Activated CD8-positive, alpha-beta memory T cell treated with anti-CD3 and anti-CD28 coated beads, Interleukin-2, amount 50 U/mL, for 24 hours (primary cell): ENCODE results near the gene KCNK3.

Experiments
- DNase-seq: peaks from one replicate; pipeline ENCODE4 v3.0.0-alpha.2; 2020; ENCODE audit errors: extremely low read depth

Gene KCNK3

GRCh38 chr2:26712486-26713465 lies 20.3 kb downstream of the KCNK3 start:
- DNase-seq = no peak

- no peak for DNase-seq
Observed at GRCh38 chr2:26715528-26716270, 23.2 kb downstream of the KCNK3 start.

GRCh38 chr2:26716340-26716739 lies 23.8 kb downstream of the KCNK3 start:
- no peak for DNase-seq

- no peak for DNase-seq
Observed at GRCh38 chr2:26716769-26717168, 24.2 kb downstream of the KCNK3 start.

GRCh38 chr2:26717362-26717761 lies 24.8 kb downstream of the KCNK3 start:
- DNase-seq = no peak

- DNase-seq = no peak
Observed at GRCh38 chr2:26718949-26719686, 26.6 kb downstream of the KCNK3 start.

- DNase-seq = no peak
Observed at GRCh38 chr2:26720322-26721114, 28.0 kb downstream of the KCNK3 start.

GRCh38 chr2:26721115-26722032 lies 28.9 kb downstream of the KCNK3 start:
- DNase-seq = no peak

- no peak for DNase-seq
Observed at GRCh38 chr2:26722328-26722727, 29.8 kb downstream of the KCNK3 start.

- no peak for DNase-seq
Observed at GRCh38 chr2:26722911-26723310, 30.4 kb downstream of the KCNK3 start.

GRCh38 chr2:26723475-26723874 lies 31.0 kb downstream of the KCNK3 start:
- no peak for DNase-seq

GRCh38 chr2:26723991-26724750 lies 31.6 kb downstream of the KCNK3 start:
- DNase-seq = no peak

GRCh38 chr2:26724784-26725520 lies 32.4 kb downstream of the KCNK3 start:
- DNase-seq = no peak

GRCh38 chr2:26725521-26725820 lies 32.9 kb downstream of the KCNK3 start:
- no peak for DNase-seq

GRCh38 chr2:26726228-26726627 lies 33.7 kb downstream of the KCNK3 start:
- no peak for DNase-seq

GRCh38 chr2:26727641-26728561 lies 35.4 kb downstream of the KCNK3 start:
- no peak for DNase-seq

GRCh38 chr2:26729311-26729710 lies 36.8 kb downstream of the KCNK3 start:
- DNase-seq = no peak
